DMS114 treated with DMSO at 0.1 percent for 48 hours (cell line): Measurements from ENCODE around the gene RINL.

Experiments used
- DNase-seq: peaks from one replicate; lab custom pipeline; 2025; ENCODE audit not compliant: unreplicated experiment; lab: John Stamatoyannopoulos, UW

The RINL gene, protein sequence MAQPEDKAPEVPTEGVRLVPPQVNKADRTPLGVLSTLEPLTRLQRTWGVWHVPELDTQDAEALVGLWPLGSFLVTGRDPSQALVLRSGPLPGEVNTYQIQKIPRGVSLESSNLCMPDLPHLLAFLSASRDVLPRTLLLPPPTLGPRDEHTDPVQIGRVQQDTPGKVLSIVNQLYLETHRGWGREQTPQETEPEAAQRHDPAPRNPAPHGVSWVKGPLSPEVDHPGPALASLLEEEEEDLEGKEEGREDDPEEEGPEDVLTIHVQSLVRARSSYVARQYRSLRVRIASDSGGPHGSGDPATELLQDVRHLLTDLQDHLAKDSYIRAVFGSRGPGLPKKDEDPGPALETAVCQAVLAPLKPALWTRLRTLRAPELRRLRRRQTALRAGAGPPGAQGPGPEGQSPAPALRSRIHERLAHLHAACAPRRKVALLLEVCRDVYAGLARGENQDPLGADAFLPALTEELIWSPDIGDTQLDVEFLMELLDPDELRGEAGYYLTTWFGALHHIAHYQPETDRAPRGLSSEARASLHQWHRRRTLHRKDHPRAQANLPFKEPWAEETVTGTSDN

GRCh38 chr19:38877781-38878574, at the start of gene RINL:
RINL (minus strand) TSS chr19:38878275; CDS start chr19:38876742, 1,533 bp downstream.
- no peak for DNase-seq

DNA sequence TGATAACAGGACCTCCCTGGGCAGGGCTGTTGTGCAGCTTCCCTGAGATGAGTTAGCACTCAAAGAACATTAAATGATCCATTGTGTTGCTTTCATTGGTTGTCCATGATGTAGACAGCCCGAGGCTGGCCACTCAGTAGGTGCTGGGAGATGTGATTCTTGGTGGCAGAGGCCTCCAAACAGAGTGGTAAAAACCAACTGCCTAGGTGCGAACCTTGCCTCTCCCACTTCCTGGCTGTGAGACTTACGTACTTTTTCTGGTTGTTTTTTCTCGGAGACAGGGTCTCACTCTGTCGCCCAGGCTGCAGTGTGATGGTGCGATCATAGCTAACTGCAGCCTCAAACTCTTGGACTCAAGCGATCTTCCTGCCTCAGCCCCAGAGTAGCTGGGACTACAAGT, 46.3 kb upstream of the RINL start:
- DNase-seq: no peak

DNA sequence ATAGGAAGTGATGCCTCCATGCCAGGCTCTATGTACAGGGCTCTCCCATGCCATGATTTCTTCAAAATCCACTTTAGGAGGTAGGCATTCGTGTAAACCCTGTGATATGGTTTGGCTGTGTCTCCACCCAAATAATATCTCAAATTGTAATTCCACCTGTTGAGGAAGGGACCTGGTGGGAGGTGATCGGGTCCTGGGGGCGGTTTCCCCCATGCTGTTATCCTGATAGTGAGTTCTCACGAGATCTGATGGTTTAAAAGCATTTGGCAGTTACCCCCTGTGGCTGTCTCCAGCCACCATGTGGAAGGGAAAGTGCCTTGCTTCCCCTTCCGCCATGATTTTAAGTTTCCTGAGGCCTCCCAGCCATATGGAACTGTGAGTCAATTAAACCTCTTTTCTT, 44.4 kb upstream of the RINL start:
- no peak for DNase-seq

GRCh38 chr19:38921420-38922274, 43.6 kb upstream of the RINL start:
- DNase-seq: no peak

DNA sequence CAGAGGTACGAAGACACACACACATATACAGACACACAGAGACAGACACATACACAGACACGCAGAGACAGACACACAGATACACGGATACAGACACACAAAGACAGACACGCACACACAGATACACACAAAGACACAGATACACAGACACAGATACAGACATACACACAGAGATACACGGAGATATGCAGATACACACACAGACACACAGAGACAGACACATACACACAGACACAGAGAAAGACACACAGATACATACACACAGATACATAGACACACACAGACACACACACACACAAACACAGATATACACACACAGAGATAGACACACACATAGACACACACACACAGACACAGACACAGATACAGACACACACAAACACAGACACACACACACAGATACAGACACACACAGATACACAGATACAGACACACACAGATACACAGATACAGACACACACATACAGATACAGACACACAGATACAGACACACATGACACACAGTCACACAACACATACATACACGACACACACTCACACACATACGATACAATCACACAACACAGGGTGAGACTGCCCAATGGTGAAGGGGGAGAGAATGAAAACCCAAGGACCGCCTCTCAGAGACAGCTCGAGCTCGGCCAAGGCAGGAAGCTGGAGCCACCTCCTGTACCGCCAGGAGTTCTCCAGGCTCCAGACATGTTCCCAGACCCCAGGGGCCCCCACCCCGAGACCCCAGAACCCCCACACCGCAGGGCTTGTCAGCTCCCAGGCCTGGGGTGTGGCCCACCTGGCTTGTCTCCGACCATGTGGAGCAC, 42.7 kb upstream of the RINL start:
- DNase-seq: no peak

DNA sequence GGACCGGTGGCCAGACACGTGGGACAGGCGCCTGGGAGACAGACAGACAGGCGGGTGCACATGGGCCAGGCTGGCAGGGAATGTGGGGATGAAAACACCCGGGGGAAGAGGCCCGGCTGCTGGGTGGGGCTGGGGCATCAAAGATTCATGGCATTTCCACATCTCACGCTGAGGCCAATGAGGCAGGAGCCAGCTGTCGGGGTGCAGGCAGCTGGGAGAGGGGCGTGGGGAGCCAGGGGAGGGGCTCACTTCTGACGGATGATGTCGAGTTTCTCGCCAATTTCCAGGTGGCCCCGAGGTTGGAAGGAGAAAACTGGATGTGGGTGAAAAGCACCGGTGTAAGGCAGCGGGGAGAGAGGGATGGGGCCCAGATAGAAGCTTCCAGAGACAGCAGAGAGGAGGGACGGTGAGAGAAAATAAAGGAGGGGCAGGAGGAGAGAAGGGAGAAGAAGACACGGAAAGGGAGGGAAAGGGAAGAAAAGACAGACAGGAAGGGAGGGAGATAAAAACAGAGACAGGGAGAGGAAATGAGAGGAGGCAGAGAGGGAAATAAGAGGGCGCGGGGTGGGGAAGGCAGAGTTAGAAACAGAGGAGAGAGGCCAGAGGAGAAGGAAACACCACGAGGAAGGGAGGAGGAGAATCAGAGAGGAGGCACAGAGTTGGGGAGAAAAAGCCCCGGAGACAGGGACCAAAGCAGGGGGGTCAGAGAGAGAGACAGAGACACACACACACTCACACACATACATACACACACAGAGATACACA, 41.9 kb upstream of the RINL start:
- no peak for DNase-seq

GRCh38 chr19:38918526-38918925, 40.5 kb upstream of the RINL start:
- no peak for DNase-seq

GRCh38 chr19:38917921-38918491, 39.9 kb upstream of the RINL start:
- DNase-seq: no peak

DNA sequence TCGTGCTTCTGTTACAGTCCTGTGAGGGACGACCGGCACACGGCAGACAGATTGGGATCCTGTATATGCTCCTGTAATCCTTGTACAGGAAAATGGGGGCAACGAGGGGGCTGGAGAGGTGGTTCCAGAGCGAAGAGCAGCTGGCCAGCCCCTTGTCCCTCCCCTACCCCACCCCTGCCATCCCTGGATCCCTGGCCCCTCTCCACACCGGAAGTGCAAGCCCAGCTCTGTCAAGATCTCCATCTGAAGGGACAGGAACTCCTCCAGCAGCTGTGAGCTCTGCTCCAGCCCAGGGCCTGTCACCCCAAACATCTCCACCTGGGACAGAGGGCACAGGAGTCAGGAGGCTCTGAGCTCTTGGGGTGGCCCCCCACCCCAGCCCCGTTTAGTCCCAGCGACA, 39.4 kb upstream of the RINL start:
- no peak for DNase-seq

- no peak for DNase-seq
These were observed 37.5 kb upstream of the RINL start for GRCh38 chr19:38915329-38916321.

- no peak for DNase-seq
These were observed 35.9 kb upstream of the RINL start for GRCh38 chr19:38913958-38914357.

- DNase-seq: no peak
These were observed 34.8 kb upstream of the RINL start for GRCh38 chr19:38912600-38913514.

DNA sequence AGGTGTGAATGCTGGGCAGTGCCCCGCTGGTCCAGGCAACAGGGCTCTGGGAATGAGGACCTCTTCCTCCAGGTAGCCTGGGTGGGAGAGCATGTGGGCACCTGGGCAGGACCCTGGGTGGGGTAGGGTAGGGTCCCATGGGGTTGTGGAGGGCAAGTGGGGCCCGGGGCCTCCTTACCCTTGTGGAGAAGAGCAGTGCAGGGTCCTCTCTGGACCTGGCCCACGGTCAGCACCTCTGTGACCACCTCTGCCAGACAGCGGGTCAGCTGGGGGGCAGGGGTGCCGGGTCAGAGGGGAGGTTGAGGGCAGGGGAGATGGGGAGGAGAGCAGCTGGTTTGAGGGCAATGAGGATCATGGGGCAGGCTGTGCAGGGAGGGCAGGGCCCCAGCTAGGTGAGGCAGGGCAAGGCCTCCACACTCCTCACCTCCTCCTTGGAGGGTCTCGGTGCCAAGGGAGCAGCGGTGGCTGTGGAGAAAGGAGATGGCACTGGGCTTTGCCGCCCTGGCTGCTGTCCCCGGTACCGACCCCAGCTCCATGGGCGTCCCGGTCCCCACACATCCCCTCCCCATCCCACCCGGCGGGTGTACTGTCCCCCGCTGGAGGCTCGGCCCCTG, 33.4 kb upstream of the RINL start:
- no peak for DNase-seq

DNA sequence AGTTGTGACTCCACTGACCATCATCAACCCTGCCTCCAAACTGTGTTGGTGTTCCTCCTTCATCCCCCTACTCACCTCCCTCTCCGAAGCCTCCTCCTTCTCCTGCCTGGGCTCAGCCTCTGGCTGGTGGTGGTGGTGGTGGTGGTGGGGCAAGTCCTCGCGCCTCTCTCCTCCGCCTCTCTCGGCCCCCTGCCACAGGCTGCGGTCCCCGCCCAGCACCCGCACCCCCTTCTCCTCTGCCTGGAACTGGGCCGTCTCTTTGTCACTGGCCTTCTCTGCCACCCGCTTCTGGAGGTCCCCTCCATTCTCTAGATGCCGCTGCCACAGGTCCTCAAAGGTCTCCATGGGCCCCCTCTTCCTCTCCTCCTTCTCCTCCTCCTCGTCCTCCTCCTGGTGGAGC, 32.4 kb upstream of the RINL start:
- no peak for DNase-seq

GRCh38 chr19:38908911-38909310, 30.8 kb upstream of the RINL start:
- no peak for DNase-seq

DNA sequence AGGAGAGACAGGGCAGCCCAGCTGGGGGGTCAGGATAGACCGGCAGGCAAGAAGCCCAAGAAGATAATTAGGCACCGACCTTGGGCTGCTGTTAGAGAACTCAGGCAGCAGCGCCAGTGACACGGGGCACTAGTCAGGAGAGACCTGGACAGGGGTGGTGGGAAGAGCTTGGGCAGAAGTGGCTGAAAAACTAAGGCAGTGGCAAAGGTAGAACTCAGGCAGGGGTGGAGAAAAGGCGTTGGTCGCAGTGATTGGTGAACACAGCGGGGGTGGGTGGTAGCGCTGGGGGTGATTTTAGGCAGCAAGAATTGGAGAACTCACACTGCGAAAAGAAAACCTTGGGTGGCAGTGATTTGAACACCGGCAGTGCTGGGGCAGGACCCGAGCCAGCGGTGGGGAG, 29.6 kb upstream of the RINL start:
- DNase-seq: no peak
